ENCODE results near the gene TMTC1.
A peak's percentile ranks its signal among the peaks of the same experiment; 100 is the strongest.

The TMTC1 gene

DNA sequence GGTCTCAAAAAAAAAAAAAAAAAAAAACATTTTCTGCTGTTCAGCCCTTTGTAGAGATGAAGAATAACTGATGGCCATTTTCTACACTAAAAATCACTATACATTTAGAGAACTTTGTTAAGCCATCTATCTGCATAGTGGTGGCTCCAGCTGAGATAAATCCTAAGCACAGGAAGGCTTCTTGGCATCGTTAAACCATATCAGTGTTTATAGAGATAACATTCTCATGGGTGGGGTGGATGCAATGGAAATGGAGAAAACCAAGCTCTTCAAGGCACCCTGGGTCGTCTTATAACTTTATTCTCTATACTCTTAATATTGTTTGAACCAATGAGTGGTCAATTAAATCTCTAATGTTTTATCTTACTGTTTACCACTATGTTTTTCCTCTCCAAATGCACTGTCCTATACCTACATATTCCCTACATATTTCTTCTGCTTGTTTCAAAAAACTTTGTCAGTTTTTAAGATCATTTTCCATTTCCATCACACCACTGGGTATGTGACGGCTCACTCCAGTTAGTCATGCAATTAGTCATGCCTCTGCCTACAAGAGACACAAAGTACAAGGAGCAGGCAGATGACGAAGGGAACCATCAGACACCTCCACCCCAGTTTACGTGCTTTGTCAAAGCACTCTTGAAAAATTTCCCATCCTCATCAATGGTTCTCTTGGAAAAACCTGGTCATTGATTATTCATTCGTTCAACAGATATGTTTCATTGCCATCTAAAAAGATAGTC, 166.9 kb downstream of the TMTC1 start:
- DNase-seq (ENCODE audit: low spot score) = peak; percentile 79

- no peak for DNase-seq (ENCODE audit: low spot score)
Observed at GRCh38 chr12:29614694-29615325, 168.9 kb downstream of the TMTC1 start.

DNA sequence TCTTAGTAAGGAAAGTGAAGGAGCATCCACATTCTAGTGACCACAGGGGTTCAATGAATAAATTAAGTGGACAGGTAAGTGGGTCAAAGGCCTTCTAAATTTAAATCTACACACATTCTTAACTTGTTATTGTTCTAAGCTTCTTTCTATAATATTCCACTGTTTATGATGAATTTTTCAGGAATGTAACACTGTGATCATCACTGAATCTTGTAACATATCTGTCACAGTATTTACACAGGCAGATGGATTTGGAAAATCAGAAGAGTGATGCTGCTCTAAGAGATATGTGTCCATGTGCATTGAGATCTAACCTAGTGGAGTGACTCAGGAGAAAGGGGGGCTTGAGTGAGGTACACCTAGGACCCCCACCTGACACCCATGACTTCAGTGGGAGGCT, 170.8 kb downstream of the TMTC1 start:
- no peak for DNase-seq (ENCODE audit: low spot score)

DNA sequence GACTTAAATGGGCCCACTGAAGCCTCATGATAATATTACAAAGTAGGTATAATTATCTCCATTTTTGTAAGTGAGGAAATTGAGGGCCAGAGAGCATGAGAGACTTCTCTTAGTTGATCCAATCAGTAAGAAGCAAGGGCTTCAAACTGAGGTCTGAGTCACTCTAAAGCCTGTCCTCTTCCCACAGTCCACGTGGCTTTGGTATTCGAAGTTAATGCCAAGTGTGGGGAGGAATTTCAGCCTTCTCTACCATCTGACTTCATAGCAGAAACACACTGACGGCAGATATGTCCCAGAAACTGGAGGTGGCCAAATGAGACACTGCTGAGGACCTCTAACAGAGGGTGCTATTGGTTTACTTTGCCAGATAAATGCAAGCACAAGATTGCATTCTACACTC, 171.8 kb downstream of the TMTC1 start:
- no peak for DNase-seq (ENCODE audit: low spot score)

DNA sequence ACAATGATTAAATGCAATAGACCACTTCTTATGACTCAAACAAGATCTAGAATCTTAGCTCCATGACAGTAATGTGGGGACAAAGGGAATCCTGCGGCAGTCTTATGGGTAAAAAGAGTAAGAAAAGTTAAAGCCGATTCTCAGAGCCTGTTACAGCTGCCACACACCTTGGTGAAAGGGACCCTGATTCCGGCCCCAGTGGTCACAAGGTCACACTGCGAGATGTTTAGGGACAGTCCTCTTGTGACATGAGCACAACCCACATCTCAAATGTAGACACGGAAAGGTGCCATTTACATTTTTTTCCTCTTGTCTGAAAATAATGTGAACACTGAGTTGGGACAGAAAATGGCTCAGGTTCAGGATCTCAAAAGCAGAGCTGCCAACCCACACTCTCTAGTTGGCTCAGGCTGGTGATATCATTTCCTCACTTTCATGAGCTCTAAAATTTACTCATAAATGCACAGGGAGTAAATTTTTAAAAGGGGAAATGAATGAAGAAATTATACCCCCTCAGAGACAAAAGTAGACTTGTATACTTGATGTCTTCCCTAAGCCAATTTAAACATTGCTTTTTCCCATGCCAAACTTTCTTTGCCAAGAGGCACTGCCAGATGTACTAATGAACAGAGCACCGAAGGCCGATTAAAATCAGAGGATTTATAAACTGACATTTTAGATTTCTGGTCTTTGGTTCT, 173.1 kb downstream of the TMTC1 start:
- no peak for DNase-seq (ENCODE audit: low spot score)

GRCh38 chr12:29609431-29610215, 174.1 kb downstream of the TMTC1 start:
- DNase-seq (ENCODE audit: low spot score) = no peak

DNA sequence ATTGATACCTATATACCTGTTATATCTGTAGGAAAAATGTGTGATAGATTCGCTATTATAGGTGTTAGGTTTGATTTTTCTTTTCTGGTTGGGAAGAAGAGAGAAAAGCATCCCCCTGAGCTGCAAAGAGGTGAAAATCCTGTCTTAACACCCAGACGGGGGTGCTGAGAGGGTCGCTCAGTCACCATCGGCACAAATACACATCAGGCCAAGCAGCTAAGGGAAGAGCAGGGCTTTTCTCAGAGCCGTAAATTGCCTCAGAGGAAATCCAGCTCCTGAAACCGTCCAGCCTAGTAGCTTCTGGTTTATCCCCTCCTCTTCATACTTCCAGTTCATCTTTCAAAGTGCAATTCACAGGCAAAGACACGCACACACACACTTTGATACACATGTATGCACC, 175.2 kb downstream of the TMTC1 start:
- DNase-seq (ENCODE audit: low spot score) = no peak

DNA sequence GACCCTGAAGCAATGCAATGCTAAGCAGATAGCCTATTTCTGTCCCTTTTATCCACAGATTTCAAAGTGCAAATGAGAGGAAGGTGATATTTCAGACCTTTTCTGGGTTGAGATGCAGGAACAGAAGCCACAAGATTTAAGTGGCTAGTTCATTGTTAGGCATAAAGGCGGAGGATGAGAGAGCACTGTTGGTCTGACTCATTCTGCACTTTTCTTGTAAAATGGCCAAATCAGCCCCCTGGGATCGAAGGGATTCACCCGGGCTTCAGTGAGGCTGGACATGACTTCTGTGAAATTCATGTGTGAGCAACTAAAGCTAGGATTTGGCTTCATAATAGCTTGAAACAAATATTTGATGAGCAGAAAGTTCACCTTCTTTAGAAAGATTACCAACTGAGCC, 184.4 kb downstream of the TMTC1 start:
- DNase-seq (ENCODE audit: low spot score) = no peak

- no peak for DNase-seq (ENCODE audit: low spot score)
Observed at GRCh38 chr12:29595071-29595755, 188.5 kb downstream of the TMTC1 start.

DNA sequence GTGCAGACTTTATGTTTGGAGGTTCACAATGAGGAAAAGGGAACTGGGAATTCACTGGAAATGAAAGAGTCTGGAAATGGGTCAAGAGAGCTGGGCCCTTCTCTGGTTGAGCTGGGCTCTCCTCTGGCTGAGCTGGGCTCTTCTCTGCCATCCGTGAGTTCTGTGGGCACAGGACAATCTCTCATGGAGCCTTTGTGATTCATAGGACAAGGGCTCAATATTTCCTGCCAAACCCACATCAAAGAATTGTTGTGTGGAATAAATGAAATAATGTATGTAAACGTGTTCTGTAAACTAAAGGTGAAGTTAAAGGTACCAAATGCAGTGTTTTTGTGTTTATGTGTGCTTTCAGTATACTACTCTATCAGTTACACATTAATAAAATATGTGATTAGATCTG, 190.7 kb downstream of the TMTC1 start:
- no peak for DNase-seq (ENCODE audit: low spot score)

DNA sequence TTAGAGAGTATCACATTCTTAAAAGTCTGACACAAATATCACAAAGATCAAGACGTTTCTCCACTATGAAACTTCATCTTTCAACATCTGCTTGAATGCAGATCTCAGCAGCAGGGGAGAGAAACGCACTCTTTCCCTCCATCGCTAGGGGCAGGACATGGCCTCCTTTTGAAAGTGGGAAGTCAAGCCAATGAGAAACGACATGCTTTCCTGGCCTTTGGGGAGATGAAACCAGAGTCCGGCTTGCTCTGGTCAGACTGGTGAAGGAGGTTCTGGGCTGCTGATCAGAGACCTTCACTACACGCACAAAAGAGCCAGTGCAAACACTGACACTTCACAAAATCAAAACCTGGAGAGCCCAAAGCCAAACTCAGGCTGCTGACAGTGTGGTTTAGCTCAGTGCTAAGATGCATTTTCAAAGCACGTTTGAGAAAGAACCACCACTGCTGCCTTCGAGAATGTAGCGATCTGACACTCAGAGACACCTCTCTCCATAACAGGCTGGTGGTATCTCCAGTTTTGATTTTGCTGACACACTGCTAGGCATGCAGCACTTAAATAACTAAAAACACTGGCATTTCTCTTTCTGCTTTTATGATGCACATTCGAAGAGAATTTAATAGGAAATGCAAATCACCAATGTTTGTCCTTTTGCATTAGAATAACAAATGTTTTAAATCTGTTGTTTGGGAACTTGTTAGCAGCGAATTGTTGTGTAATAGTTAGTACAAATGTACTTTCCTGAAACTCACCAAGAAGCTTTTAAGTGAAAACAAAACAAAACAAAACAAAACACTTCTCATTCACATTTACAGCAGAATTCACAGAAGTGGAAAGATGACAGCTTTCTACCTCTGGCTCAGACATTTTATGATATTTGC, 192.4 kb downstream of the TMTC1 start:
- no peak for DNase-seq (ENCODE audit: low spot score)

GRCh38 chr12:29589851-29590250, 193.9 kb downstream of the TMTC1 start:
- DNase-seq (ENCODE audit: low spot score) = no peak

GRCh38 chr12:29589286-29589820, 194.4 kb downstream of the TMTC1 start:
- DNase-seq (ENCODE audit: low spot score) = no peak

DNA sequence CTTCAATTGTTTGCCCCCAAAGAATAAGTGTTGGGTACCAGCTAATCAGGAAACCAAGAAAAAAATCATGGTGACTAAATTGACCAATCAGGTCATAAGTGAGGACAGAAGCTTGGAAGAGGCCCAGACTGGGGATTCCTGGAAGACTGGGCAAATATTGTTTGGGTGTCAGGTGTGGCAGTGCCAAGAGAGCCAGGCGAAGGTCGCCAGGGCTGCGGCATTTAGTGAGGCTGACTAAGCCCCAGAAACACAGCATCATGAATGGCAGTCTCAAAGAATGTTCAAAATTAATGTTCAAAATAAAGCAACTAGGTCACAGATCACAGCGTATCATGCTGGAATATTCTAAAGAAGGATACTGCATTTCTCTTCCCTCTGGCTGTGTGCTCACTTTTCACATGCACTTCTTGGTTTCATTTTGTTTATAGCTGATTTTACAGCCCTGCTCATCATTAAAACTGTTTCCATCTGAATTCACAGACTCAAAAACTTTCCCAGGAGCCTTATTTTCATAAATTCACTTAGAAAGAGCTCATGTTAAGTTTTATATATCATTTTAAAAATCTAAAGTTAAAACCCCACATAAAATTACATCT, 201.0 kb downstream of the TMTC1 start:
- DNase-seq (ENCODE audit: low spot score) = no peak

- DNase-seq (ENCODE audit: low spot score) = no peak
Observed at GRCh38 chr12:29582146-29582545, 201.6 kb downstream of the TMTC1 start.

DNA sequence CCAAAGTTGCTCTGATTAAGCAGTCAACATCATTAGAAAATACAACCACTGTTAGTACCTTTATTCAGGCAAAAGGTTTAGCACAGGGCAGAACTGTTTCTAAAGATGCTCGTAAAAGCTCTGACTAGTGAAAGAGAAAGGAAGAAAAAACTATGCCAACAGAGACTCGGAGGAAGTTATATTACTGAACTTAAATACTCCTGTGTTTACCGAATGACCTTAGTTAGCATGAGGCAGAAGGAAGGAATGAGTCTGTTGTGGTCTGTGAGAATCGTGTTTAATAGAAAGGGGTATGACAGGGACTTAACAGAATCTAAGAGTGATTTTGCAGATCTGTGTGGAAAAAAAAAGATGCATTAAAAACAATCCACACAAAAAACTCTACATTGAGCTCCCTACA, 202.1 kb downstream of the TMTC1 start:
- DNase-seq (ENCODE audit: low spot score) = peak; percentile 3

DNA sequence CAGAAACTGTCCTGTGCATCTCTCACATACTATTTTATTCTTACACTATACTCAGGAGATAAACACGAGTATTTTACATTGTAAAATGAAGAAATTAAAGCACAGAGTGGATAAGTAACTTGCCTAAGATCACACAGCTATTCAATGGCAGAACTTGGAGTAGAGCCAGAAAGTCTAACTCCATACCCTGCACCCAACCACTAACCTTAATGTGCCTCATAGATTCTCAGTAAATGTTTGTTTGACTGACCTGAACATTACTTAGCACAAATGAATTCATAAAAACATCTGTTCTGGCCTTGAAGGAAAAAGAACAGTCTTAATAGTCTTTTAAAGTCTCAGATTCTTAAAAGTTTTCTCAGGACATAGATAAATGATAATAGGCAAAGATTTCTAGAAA, 202.8 kb downstream of the TMTC1 start:
- DNase-seq (ENCODE audit: low spot score) = no peak

GRCh38 chr12:29578731-29579130, 205.0 kb downstream of the TMTC1 start:
- no peak for DNase-seq (ENCODE audit: low spot score)

GRCh38 chr12:29578070-29578469, 205.7 kb downstream of the TMTC1 start:
- DNase-seq (ENCODE audit: low spot score) = no peak

DNA sequence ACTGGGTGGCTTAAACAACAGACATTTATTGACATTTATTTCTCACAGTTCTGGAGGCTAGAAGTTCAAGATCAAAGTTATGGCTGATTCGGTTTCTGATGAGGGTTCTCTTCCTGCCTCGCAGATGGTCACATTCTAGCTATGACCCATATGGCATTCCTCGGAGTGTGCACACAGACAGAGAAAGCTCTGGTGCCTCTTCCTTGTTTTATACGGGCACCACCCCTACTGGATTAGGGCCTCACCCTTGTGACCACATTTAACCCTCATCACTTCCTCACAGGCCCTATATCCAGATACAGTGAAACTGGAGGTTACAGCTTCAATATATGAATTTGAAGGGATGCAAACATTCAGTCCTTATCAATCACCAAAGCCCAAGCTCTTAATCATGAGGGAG, 209.2 kb downstream of the TMTC1 start:
- no peak for DNase-seq (ENCODE audit: low spot score)

All from RKO (cell line).